CD14-positive monocyte (primary cell): ENCODE results near the gene KCNRG. TPM values are rescaled to one million over a fixed set of nuclear protein-coding genes. Genes with fewer than 3 reads are reported as not detected.

ENCODE experiments used
- DNase-seq, 3 donors: peaks; one replicate each; pipeline ENCODE4 v3.0.0-alpha.2; 2011 to 2022
- H2AFZ ChIP-seq: 2 replicates; pipeline ENCODE4 v1.6.0; 2012; ENCODE audit warnings: mild to moderate bottlenecking, low read depth, low read length, inconsistent platforms; ENCODE audit not compliant: insufficient read depth, poor library complexity, severe bottlenecking
- H3K27ac ChIP-seq, 2 donors: 1 replicate in 1 of 2; 2 replicates in 1 of 2; pipeline ENCODE4 v1.5.1; 2012 to 2013; ENCODE audit warnings: low read length in 2 of 2, control low read depth in 1 of 2, inconsistent platforms in 1 of 2, low read depth in 1 of 2, mild to moderate bottlenecking in 1 of 2
- H3K27me3 ChIP-seq, 2 donors: one replicate each; pipeline versions ENCODE4 v1.6.0 to v1.6.1; 2011 to 2013; ENCODE audit warnings: low read length in 2 of 2; ENCODE audit not compliant: control insufficient read depth in 2 of 2, insufficient read depth in 2 of 2
- H3K36me3 ChIP-seq, 2 donors: replicated peaks in 1 of 2; 1 replicate in 1 of 2; 2 replicates in 1 of 2; pipeline versions ENCODE4 v1.5.1 to v1.6.1; 2012 to 2013; ENCODE audit warnings: low read length in 2 of 2, control low read depth in 1 of 2, inconsistent platforms in 1 of 2, mild to moderate bottlenecking in 1 of 2; ENCODE audit not compliant: insufficient read depth in 2 of 2, control insufficient read depth in 1 of 2
- H3K4me1 ChIP-seq, 2 donors: 1 replicate in 1 of 2; 2 replicates in 1 of 2; pipeline versions ENCODE4 v1.5.1 to v1.6.1; 2012 to 2013; ENCODE audit warnings: low read length in 2 of 2, control low read depth in 1 of 2, inconsistent platforms in 1 of 2, mild to moderate bottlenecking in 1 of 2, moderate library complexity in 1 of 2; ENCODE audit not compliant: insufficient read depth in 2 of 2, control insufficient read depth in 1 of 2
- H3K4me2 ChIP-seq: replicated peaks from 2 replicates; pipeline ENCODE3; 2012; ENCODE audit warnings: low read length, moderate library complexity, mild to moderate bottlenecking; ENCODE audit not compliant: poor library complexity, severe bottlenecking; ENCODE audit errors: extremely low read depth
- H3K4me3 ChIP-seq, 3 experiments: fragments of 200-600 bp in 1 of 3; sonication (generic) in 1 of 3; replicated peaks in 1 of 3; 1 replicate in 2 of 3; 2 replicates in 1 of 3; pipeline ENCODE4 v1.5.1; 2011 to 2013; ENCODE audit warnings: low read length in 3 of 3, mild to moderate bottlenecking in 3 of 3, control low read depth in 2 of 3, low read depth in 2 of 3, inconsistent platforms in 1 of 3, moderate library complexity in 1 of 3
- H3K79me2 ChIP-seq: 2 replicates; pipeline ENCODE4 v1.6.0; 2012; ENCODE audit warnings: mild to moderate bottlenecking, control low read depth, inconsistent platforms, low read length, moderate library complexity; ENCODE audit not compliant: insufficient read depth
- H3K9ac ChIP-seq: 2 replicates; pipeline ENCODE4 v1.6.0; 2017; ENCODE audit warnings: low read length, mild to moderate bottlenecking; ENCODE audit not compliant: insufficient read depth, poor library complexity, severe bottlenecking
- H3K9me3 ChIP-seq, 2 donors: replicated peaks in 1 of 2; 1 replicate in 1 of 2; 2 replicates in 1 of 2; pipeline versions ENCODE4 v1.5.1 to v1.6.1; 2012 to 2013; ENCODE audit warnings: low read length in 2 of 2, control low read depth in 1 of 2; ENCODE audit not compliant: control insufficient read depth in 1 of 2, insufficient read depth in 1 of 2
- H4K20me1 ChIP-seq: 2 replicates; pipeline ENCODE4 v1.6.0; 2012; ENCODE audit warnings: mild to moderate bottlenecking, low read length, control low read depth, moderate library complexity; ENCODE audit not compliant: insufficient read depth
- H3K27ac Mint-ChIP-seq, 7 donors: one replicate each; pipeline ENCODE4 v1.8.0; 2020; ENCODE audit warnings: mild to moderate bottlenecking in 7 of 7, mixed read lengths in 7 of 7, moderate library complexity in 6 of 7, inconsistent platforms in 2 of 7
- H3K27me3 Mint-ChIP-seq, 3 donors: one replicate each; pipeline ENCODE4 v1.8.0; 2021 to 2022; ENCODE audit warnings: low read depth in 3 of 3, mild to moderate bottlenecking in 3 of 3, mixed read lengths in 3 of 3, moderate library complexity in 3 of 3, inconsistent platforms in 1 of 3
- H3K36me3 Mint-ChIP-seq, 2 donors: one replicate each; pipeline ENCODE4 v1.8.0; 2020; ENCODE audit warnings: mixed read lengths in 2 of 2, inconsistent platforms in 1 of 2, mild to moderate bottlenecking in 1 of 2
- H3K4me1 Mint-ChIP-seq: one replicate; pipeline ENCODE4 v1.8.0; 2020; ENCODE audit warnings: mild to moderate bottlenecking, mixed read lengths
- H3K4me3 Mint-ChIP-seq, 2 donors: one replicate each; pipeline ENCODE4 v1.8.0; 2020; ENCODE audit warnings: mild to moderate bottlenecking in 2 of 2, mixed read lengths in 2 of 2, moderate library complexity in 1 of 2
- H3K9me3 Mint-ChIP-seq, 7 donors: one replicate each; pipeline ENCODE4 v1.8.0; 2020 to 2022; ENCODE audit warnings: mixed read lengths in 7 of 7, mild to moderate bottlenecking in 6 of 7, moderate library complexity in 6 of 7, inconsistent platforms in 2 of 7
- WGBS: methylation state at CpG from one replicate; pipeline ENCODE4 v1.1.5; 2013; ENCODE audit warnings: missing lambda C conversion rate; ENCODE audit not compliant: insufficient coverage; 5-methylcytosine and 5-hydroxymethylcytosine counted together
- intact Hi-C, 2 donors: fragments of 100-400 bp; cut with micrococcal nuclease; formaldehyde crosslinking; loops; one replicate each; pipeline versions ENCODE4 v1.15.0 to v1.15.1; 2023
- polyA plus RNA-seq, 3 donors: library from polyadenylated mRNA; depleted of rRNA in 1 of 3; unstranded in 2 of 3; stranded (reverse) in 1 of 3; fragments of 300-500 nt in 2 of 3; fragments of >200 nt in 1 of 3; fragmentation: Illumina TruSeq in 2 of 3; gene quantifications; 1 replicate in 2 of 3; 2 replicates in 1 of 3; pipeline ENCODE4 v1.2.3, GENCODE V29; 2012 to 2021
- TF ChIP-seq, protein P1 (sequence below): fragments of 200-600 bp; IDR thresholded peaks from one replicate; pipeline ENCODE4 v1.8.0; 2022; ENCODE audit warnings: antibody characterized with exemption, mild to moderate bottlenecking

Gene KCNRG
- polyA plus RNA-seq, 3 donors, result 0.15 to 0.29 TPM; not detected in 1

DNA sequence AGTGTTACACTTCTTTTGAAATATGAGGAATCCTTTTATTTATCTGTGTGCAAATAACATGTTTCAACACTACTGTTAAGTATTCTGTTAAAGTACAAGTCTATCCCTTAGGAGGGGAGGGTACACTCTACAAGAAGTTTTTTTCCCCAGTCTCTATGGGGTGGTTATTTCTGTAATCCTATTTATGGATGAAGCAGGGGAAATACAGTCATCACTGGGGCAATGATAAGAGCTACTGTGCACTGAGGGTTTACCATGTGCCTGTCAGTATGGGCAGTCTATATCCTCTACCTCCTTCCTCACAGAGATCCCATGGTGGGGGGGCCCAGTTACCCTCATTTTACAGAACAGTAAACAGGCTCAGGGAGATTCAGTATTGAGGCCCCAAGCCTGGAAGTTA, 35.0 kb upstream of the KCNRG start:
- Histone ChIP-seq H2AFZ (no peak overlapping the region), H3K27me3 (no peaks in the 10 kb centered on the region), H3K36me3 (peaks cover 15 to 42% of the 10 kb centered on the region in 2 donors), H3K27ac (no peak overlapping the region), H3K4me2 (no peak overlapping the region), H3K4me1 (no peaks in the 10 kb centered on the region), H3K79me2 (no peaks in the 10 kb centered on the region), H4K20me1 (no peaks in the 10 kb centered on the region), H3K4me3 (no peak overlapping the region), H3K9me3 (no peaks in the 10 kb centered on the region), H3K9ac (no peak overlapping the region)
- TF ChIP-seq, protein P1, sequence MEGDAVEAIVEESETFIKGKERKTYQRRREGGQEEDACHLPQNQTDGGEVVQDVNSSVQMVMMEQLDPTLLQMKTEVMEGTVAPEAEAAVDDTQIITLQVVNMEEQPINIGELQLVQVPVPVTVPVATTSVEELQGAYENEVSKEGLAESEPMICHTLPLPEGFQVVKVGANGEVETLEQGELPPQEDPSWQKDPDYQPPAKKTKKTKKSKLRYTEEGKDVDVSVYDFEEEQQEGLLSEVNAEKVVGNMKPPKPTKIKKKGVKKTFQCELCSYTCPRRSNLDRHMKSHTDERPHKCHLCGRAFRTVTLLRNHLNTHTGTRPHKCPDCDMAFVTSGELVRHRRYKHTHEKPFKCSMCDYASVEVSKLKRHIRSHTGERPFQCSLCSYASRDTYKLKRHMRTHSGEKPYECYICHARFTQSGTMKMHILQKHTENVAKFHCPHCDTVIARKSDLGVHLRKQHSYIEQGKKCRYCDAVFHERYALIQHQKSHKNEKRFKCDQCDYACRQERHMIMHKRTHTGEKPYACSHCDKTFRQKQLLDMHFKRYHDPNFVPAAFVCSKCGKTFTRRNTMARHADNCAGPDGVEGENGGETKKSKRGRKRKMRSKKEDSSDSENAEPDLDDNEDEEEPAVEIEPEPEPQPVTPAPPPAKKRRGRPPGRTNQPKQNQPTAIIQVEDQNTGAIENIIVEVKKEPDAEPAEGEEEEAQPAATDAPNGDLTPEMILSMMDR, result no peak
- peaks cover 31 to 46% of the 10 kb centered on the region in 2 donors for H3K36me3 Mint-ChIP-seq
- H3K27ac Mint-ChIP-seq, result peak overlapping the region in 1 of 7 donors; percentile 41
- H3K4me1 Mint-ChIP-seq, result peaks cover 11% of the 10 kb centered on the region
- peaks cover 0 to 2% (median 0%) of the 10 kb centered on the region in 7 donors for H3K9me3 Mint-ChIP-seq
- DNase-seq, result no peak
- H3K27me3 Mint-ChIP-seq, result peaks cover 0 to 2% (median 0%) of the 10 kb centered on the region in 3 donors
- intact Hi-C loops, result no loop called here
- H3K4me3 Mint-ChIP-seq, result no peak overlapping the region

DNA sequence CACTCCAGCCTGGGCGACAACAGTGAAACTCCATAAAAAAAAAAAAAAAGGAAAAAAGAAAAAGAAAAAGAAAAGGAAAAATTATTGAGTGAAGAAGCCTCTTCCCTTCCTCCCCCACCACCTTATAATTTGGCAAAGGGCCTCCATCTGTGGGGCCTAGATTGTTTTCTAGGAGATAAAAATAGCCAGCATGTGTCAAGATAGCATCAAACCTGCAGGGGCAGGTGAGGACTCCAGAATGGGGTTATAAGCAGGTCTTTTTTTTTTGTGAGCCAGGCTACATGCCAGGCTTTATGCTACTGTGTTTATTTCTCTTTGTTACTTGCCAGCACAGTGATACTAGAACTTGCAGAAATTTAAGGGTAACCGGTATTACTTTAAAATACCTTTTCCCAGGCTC, 30.1 kb upstream of the KCNRG start:
- TF ChIP-seq, protein P1, result no peak
- Histone ChIP-seq H3K9me3 (no peaks in the 10 kb centered on the region), H3K4me2 (no peak overlapping the region), H3K9ac (no peak overlapping the region), H3K36me3 (peaks cover 33 to 75% of the 10 kb centered on the region in 2 donors), H3K4me1 (no peaks in the 10 kb centered on the region), H4K20me1 (no peaks in the 10 kb centered on the region), H3K27me3 (no peaks in the 10 kb centered on the region), H3K27ac (no peak overlapping the region), H3K4me3 (no peak overlapping the region), H3K79me2 (no peaks in the 10 kb centered on the region), H2AFZ (no peak overlapping the region)
- peaks cover 0 to 5% (median 0%) of the 10 kb centered on the region in 3 donors for H3K27me3 Mint-ChIP-seq
- no peak overlapping the region for H3K4me3 Mint-ChIP-seq
- H3K4me1 Mint-ChIP-seq, result peaks cover 1% of the 10 kb centered on the region
- no CpG with 5 or more reads among the region's 2 CpGs for WGBS
- peak overlapping the region in 2 of 7 donors; percentile 3 for H3K27ac Mint-ChIP-seq
- H3K36me3 Mint-ChIP-seq, result peaks cover 60 to 74% of the 10 kb centered on the region in 2 donors
- DNase-seq, result no peak
- intact Hi-C loops, result no loop called here
- H3K9me3 Mint-ChIP-seq, result peaks cover 0 to 2% (median 0%) of the 10 kb centered on the region in 7 donors
